HepG2 (cell line): ENCODE data around the gene NCR3LG1. TPM values are rescaled to one million over a fixed set of nuclear protein-coding genes. Genes with fewer than 3 reads are reported as not detected.

Experiments used
- E2F2 ChIP-seq: sonication (generic); formaldehyde crosslinking; IDR thresholded peaks from 2 replicates; pipeline ENCODE4 v1.4.0; 2020; ENCODE audit warnings: missing genetic modification reagents, borderline replicate concordance
- EP300 ChIP-seq, 3 experiments: sonication (generic) in 1 of 3; formaldehyde crosslinking in 1 of 3; IDR thresholded peaks; 2 replicates each; pipeline versions ENCODE4 v1.5.1 to v1.6.1; 2011 to 2020; ENCODE audit warnings: low read depth in 2 of 3, low read length in 2 of 3, borderline replicate concordance in 1 of 3, improper control_type of control experiment in 1 of 3, mild to moderate bottlenecking in 1 of 3, missing genetic modification reagents in 1 of 3, moderate library complexity in 1 of 3
- HDAC2 ChIP-seq: sonication (generic); formaldehyde crosslinking; IDR thresholded peaks from 2 replicates; pipeline ENCODE4 v1.4.0; 2020; ENCODE audit warnings: missing genetic modification reagents
- IKZF1 ChIP-seq: fragments of 450-650 bp; IDR thresholded peaks from 2 replicates; pipeline ENCODE4 v1.7.1; 2016
- IKZF5 ChIP-seq: IDR thresholded peaks from 2 replicates; pipeline ENCODE4 v1.6.1; 2018; ENCODE audit warnings: missing genetic modification reagents, mild to moderate bottlenecking, missing compliant biosample characterization
- KDM5B ChIP-seq: sonication (generic); formaldehyde crosslinking; IDR thresholded peaks from 2 replicates; pipeline ENCODE4 v1.4.0; 2020; ENCODE audit warnings: missing genetic modification reagents, mild to moderate bottlenecking, borderline replicate concordance
- MYPOP ChIP-seq: sonication (generic); formaldehyde crosslinking; IDR thresholded peaks from 2 replicates; pipeline ENCODE4 v1.8.1; 2023; ENCODE audit warnings: mild to moderate bottlenecking, moderate library complexity, missing genetic modification reagents
- NONO ChIP-seq, 2 experiments: fragments of 450-650 bp in 1 of 2; sonication (generic) in 1 of 2; formaldehyde crosslinking in 1 of 2; IDR thresholded peaks in 1 of 2; conservative IDR thresholded peaks in 1 of 2; 2 replicates each; pipeline versions ENCODE4 v1.6.1 to v1.8.0; 2017 to 2022; ENCODE audit warnings: mild to moderate bottlenecking in 1 of 2, missing genetic modification reagents in 1 of 2, moderate library complexity in 1 of 2
- PHF21A ChIP-seq: sonication (generic); formaldehyde crosslinking; IDR thresholded peaks from 2 replicates; pipeline ENCODE4 v1.5.0; 2020; ENCODE audit warnings: mild to moderate bottlenecking, missing genetic modification reagents
- SSRP1 ChIP-seq: IDR thresholded peaks from 2 replicates; pipeline ENCODE4 v1.6.1; 2016; ENCODE audit warnings: control low read depth
- ZBTB4 ChIP-seq: sonication (generic); formaldehyde crosslinking; IDR thresholded peaks from 2 replicates; pipeline ENCODE4 v1.4.0; 2020; ENCODE audit warnings: missing genetic modification reagents, mild to moderate bottlenecking, borderline replicate concordance
- ZMYM2 ChIP-seq: sonication (generic); formaldehyde crosslinking; IDR thresholded peaks from 2 replicates; pipeline ENCODE4 v1.8.0; 2022; ENCODE audit warnings: mild to moderate bottlenecking, missing genetic modification reagents
- ZNF33B ChIP-seq: sonication (generic); formaldehyde crosslinking; IDR thresholded peaks from 2 replicates; pipeline ENCODE4 v1.5.1; 2020; ENCODE audit warnings: mild to moderate bottlenecking, missing genetic modification reagents
- ZNF414 ChIP-seq: sonication (generic); formaldehyde crosslinking; IDR thresholded peaks from 2 replicates; pipeline ENCODE4 v1.5.0; 2020; ENCODE audit warnings: missing genetic modification reagents
- ZNF510 ChIP-seq: sonication (generic); formaldehyde crosslinking; IDR thresholded peaks from 2 replicates; pipeline ENCODE4 v1.4.0; 2020; ENCODE audit warnings: low read depth, mild to moderate bottlenecking, missing genetic modification reagents
- ZNF556 ChIP-seq: sonication (generic); formaldehyde crosslinking; IDR thresholded peaks from 2 replicates; pipeline ENCODE4 v1.4.0; 2020; ENCODE audit warnings: mild to moderate bottlenecking, missing genetic modification reagents, borderline replicate concordance
- ZNF572 ChIP-seq: sonication (generic); formaldehyde crosslinking; IDR thresholded peaks from 2 replicates; pipeline ENCODE4 v1.5.1; 2020; ENCODE audit warnings: mild to moderate bottlenecking, missing genetic modification reagents
- ZNF615 ChIP-seq: sonication (generic); formaldehyde crosslinking; IDR thresholded peaks from 2 replicates; pipeline ENCODE4 v1.5.0; 2020; ENCODE audit warnings: mild to moderate bottlenecking, missing genetic modification reagents, borderline replicate concordance
- polyA plus RNA-seq, 8 experiments: library from polyadenylated mRNA; depleted of rRNA in 3 of 8; stranded (reverse) in 7 of 8; unstranded in 1 of 8; fragments of >200 nt; fragmentation: Illumina TruSeq in 4 of 8; extraction: Trizol in 4 of 8; gene quantifications; 2 replicates each; pipeline versions ENCODE4 v1.2.1 to v1.2.3, GENCODE V29; 2011 to 2016; ENCODE audit warnings: low read depth in 4 of 8, missing spikeins in 1 of 8, mixed read lengths in 1 of 8; ENCODE audit not compliant: insufficient read depth in 1 of 8
- total RNA-seq, 5 experiments: library from RNA; depleted of rRNA; stranded (reverse); fragments of >200 nt; fragmentation: Illumina TruSeq; extraction: Trizol; gene quantifications; 2 replicates each; pipeline ENCODE4 v1.2.3, GENCODE V29; 2016; ENCODE audit warnings: low read depth in 1 of 5

The NCR3LG1 gene
- total and polyA plus RNA-seq, 2 of the 13 experiments (the other 11 are each of a cell fraction or from before 2014, with no cell fraction given) = 16.1 to 25.1 TPM

- TF ChIP-seq ZBTB4 (CRISPR knock-in tag) (no peak), MYPOP (CRISPR knock-in tag) (0 out of 2 replicates have a peak, but pooled peaks have one; percentile 60), ZNF556 (CRISPR knock-in tag) (peak; percentile 84; the same call in 1 of the 2 replicates), NONO (IDR thresholded peaks at IDR 0.05) (no peak), NONO (CRISPR knock-in tag; conservative IDR thresholded peaks at IDR 0.05) (peak; percentile 53; the same call in 1 of the 2 replicates), EP300 (IDR thresholded peaks at IDR 0.05; ENCODE audit: low read depth in 2 of 2, low read length in 2 of 2) (no peak; a peak in 1 of 4 replicates), EP300 (CRISPR knock-in tag; IDR thresholded peaks at IDR 0.05; ENCODE audit: borderline replicate concordance) (no peak; the same call in 1 of the 2 replicates), ZNF414 (CRISPR knock-in tag) (no peak), ZMYM2 (CRISPR knock-in tag) (no peak), ZNF572 (CRISPR knock-in tag) (peak; percentile 48; the same call in 1 of the 2 replicates), IKZF5 (peak; percentile 73; the same call in 1 of the 2 replicates), SSRP1 (CRISPR knock-in tag) (no peak), PHF21A (CRISPR knock-in tag) (peak; percentile 92; the same call in 1 of the 2 replicates), ZNF510 (CRISPR knock-in tag) (0 out of 2 replicates have a peak, but pooled peaks have one; percentile 5), HDAC2 (CRISPR knock-in tag) (peak; percentile 78), KDM5B (CRISPR knock-in tag) (peak; percentile 91), ZNF33B (CRISPR knock-in tag) (no peak), E2F2 (no peak), ZNF615 (CRISPR knock-in tag) (no peak; the same call in 1 of the 2 replicates), IKZF1 (no peak)
Observed at GRCh38 chr11:17352950-17353820, 1.6 kb downstream of the NCR3LG1 start (continued).
